ENCODE data around the gene PLPPR3. TPM values are rescaled to one million over a fixed set of nuclear protein-coding genes. Genes with fewer than 3 reads are reported as not detected.

PLPPR3 gene
- total and polyA plus RNA-seq, 9 of the 15 experiments (the other 6 are each of a cell fraction or from before 2014, with no cell fraction given), result 0.01 to 48.2 (median 8.6) TPM

DNA sequence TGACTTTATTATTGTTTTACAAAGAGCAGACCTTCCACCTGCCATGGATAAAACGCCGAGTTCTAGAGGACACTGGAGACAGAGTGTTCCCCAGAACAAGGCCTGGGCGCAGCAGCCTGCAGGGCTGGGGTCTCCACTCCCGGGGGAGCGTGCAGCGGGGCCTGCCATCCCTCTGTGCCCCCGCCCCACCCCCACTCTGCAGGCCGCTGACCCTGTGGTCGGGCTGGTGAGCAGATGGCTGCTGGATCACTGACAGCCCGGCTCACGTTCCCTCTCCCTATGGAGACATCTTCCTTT lies 33.1 kb downstream of the PLPPR3 start:
- H3K36me3 ChIP-seq (ENCODE audit: control insufficient read depth, insufficient read depth, low read length), result no peaks in the 10 kb centered on the region
- CTCF ChIA-PET (ENCODE audit: low intra/inter-chr PET ratio), result no interaction called here
- H3K27ac ChIP-seq (ENCODE audit: extremely low read depth, low read depth, low read length), result peak overlapping the region; percentile 79
- intact Hi-C loops (cut with micrococcal nuclease) (no loop called here), in situ Hi-C loops (cut with MboI) (no loop called here)
- ATAC-seq, result no peak
- H3K27me3 ChIP-seq (ENCODE audit: control insufficient read depth in 2 of 2, insufficient read depth in 2 of 2, low read length in 2 of 2), result no peaks in the 10 kb centered on the region
- H3K9ac ChIP-seq (ENCODE audit: insufficient read depth in 1 of 2, low read depth in 2 of 2, low read length in 2 of 2), result peak overlapping the region; percentile 69 to 82
- TF ChIP-seq ZNF431 (CRISPR knock-in tag; IDR thresholded peaks at IDR 0.05) (no peak), ZNF584 (CRISPR knock-in tag; IDR thresholded peaks at IDR 0.05; ENCODE audit: low read depth) (0 out of 2 replicates have a peak, but pooled peaks have one; percentile 55)
- FAIRE-seq, result no peak
- peaks cover 7% of the 10 kb centered on the region; the same call in 1 of the 3 replicates for H3K79me2 ChIP-seq (ENCODE audit: control insufficient read depth, insufficient read depth, low read length)
- H3K4me3 ChIP-seq, result no peak overlapping the region
- DNase-seq (ENCODE audit: extremely low read depth in 1 of 4, low spot score in 3 of 4), result peak in 1 of 4 experiments; percentile 23
- H3K4me1 ChIP-seq (replicated peaks in 1 of 2; ENCODE audit: control insufficient read depth in 2 of 2, insufficient read depth in 2 of 2, low read length in 2 of 2), result peaks cover 42 to 68% of the 10 kb centered on the region in 2 experiments
- H2AFZ ChIP-seq (ENCODE audit: low read depth, low read length), result peak overlapping the region; percentile 85
- H3K9me1 ChIP-seq (ENCODE audit: control insufficient read depth, insufficient read depth, low read length), result no peaks in the 10 kb centered on the region
- H3K4me2 ChIP-seq (ENCODE audit: insufficient read depth, low read length), result peak overlapping the region; percentile 62
- WGBS (ENCODE audit: insufficient coverage, low coverage, missing lambda C conversion rate), result 63% methylated on average over 9 of the region's 11 CpGs
- TSS peak; percentile 59 for BruUV-seq (replicated peaks)
- no peaks in the 10 kb centered on the region for H4K20me1 ChIP-seq (replicated peaks; ENCODE audit: control insufficient read depth, insufficient read depth, low read length)
- POLR2A ChIA-PET, result interaction anchor here (1.0 kb wide), 2 partner anchors 25 to 87 kb away, joined by 3 to 4 read pairs; no protein-coding TSS in a partner anchor
- H3K9me3 ChIP-seq (replicated peaks; ENCODE audit: control insufficient read depth, insufficient read depth, low read depth, low read length), result peaks cover under 1% of the 10 kb centered on the region; the same call in 1 of the 2 replicates

DNA sequence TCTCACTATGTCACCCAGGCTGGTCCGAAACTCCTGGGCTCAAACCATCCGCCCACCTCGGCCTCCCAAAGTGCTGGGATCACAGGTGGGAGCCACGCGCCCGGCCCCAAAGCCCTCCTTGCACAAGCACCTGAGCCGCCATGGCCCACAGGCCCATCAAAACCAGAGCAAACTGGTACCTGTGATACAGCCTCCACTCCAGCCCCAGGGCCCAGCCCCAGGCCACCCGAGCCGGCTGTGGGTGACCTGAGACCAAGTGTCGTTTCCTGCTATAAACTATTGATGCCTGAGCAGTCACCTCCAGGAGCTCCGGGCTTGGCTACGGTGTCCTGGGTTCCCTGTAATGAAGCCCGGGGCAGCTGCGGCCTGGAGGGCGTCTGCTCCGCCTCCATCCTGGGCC lies 34.2 kb downstream of the PLPPR3 start:
- WGBS (ENCODE audit: insufficient coverage, low coverage, missing lambda C conversion rate), result 95% methylated on average over 16 of the region's 16 CpGs
- no peak for ATAC-seq
- FAIRE-seq, result no peak
- POLR2A ChIA-PET, result interaction anchor here (1.7 kb wide), 1 partner anchor 9 kb away, joined by 5 read pairs; the partner anchor contains the start of gene PTBP1
- Histone ChIP-seq H3K27ac (ENCODE audit: extremely low read depth, low read depth, low read length) (no peak overlapping the region), H3K79me2 (ENCODE audit: control insufficient read depth, insufficient read depth, low read length) (peaks cover 7% of the 10 kb centered on the region; the same call in 1 of the 3 replicates), H3K9me1 (ENCODE audit: control insufficient read depth, insufficient read depth, low read length) (no peaks in the 10 kb centered on the region), H3K9ac (ENCODE audit: insufficient read depth in 1 of 2, low read depth in 2 of 2, low read length in 2 of 2) (peak overlapping the region in 1 of 2 experiments; percentile 68; a peak in 2 of 4 replicates), H2AFZ (ENCODE audit: low read depth, low read length) (no peak overlapping the region), H3K36me3 (ENCODE audit: control insufficient read depth, insufficient read depth, low read length) (no peaks in the 10 kb centered on the region), H4K20me1 (replicated peaks; ENCODE audit: control insufficient read depth, insufficient read depth, low read length) (no peaks in the 10 kb centered on the region), H3K9me3 (replicated peaks; ENCODE audit: control insufficient read depth, insufficient read depth, low read depth, low read length) (no peaks in the 10 kb centered on the region), H3K4me2 (ENCODE audit: insufficient read depth, low read length) (no peak overlapping the region), H3K27me3 (ENCODE audit: control insufficient read depth in 2 of 2, insufficient read depth in 2 of 2, low read length in 2 of 2) (no peaks in the 10 kb centered on the region), H3K4me3 (no peak overlapping the region), H3K4me1 (replicated peaks in 1 of 2; ENCODE audit: control insufficient read depth in 2 of 2, insufficient read depth in 2 of 2, low read length in 2 of 2) (peaks cover 36 to 60% of the 10 kb centered on the region in 2 experiments)
- intact Hi-C loops (cut with micrococcal nuclease), result no loop called here
- CTCF ChIA-PET (ENCODE audit: low intra/inter-chr PET ratio), result no interaction called here
- in situ Hi-C loops (cut with MboI), result no loop called here
- no peak for TF ChIP-seq TBP (optimal IDR thresholded peaks at IDR 0.05; ENCODE audit: low read depth, low read length)
- no peak for DNase-seq (ENCODE audit: extremely low read depth in 1 of 4, low spot score in 3 of 4)
- BruUV-seq (replicated peaks), result no TSS peak

Data from K562 (cell line).